Upper lobe of left lung (tissue), 6 donors: ENCODE data around the gene SCFD2. TPM values are rescaled to one million over a fixed set of nuclear protein-coding genes. Genes with fewer than 3 reads are reported as not detected.

ENCODE experiments used
- ATAC-seq, 2 donors: fragments of 200-7000 bp; cut with Tn5 transposase; one replicate each; pipeline ENCODE4 v1.9.1; 2022; ENCODE audit warnings: mild to moderate bottlenecking in 2 of 2, moderate library complexity in 2 of 2; ENCODE audit not compliant: low FRiP score in 2 of 2
- DNase-seq, 2 donors: peaks; one replicate each; pipeline ENCODE4 v3.0.0-alpha.2; 2019 to 2020
- H3K27ac ChIP-seq, 4 donors: fragments of 200-600 bp; sonication (generic); one replicate each; pipeline ENCODE4 v1.5.1; 2016 to 2019
- H3K27me3 ChIP-seq, 4 donors: fragments of 200-600 bp; sonication (generic); one replicate each; pipeline ENCODE4 v1.5.1; 2017 to 2019
- H3K36me3 ChIP-seq, 4 donors: fragments of 200-600 bp; sonication (generic); one replicate each; pipeline ENCODE4 v1.5.1; 2016 to 2019
- H3K4me1 ChIP-seq, 4 donors: fragments of 200-600 bp; sonication (generic); one replicate each; pipeline ENCODE4 v1.5.1; 2018 to 2019
- H3K4me3 ChIP-seq, 4 donors: fragments of 200-600 bp; sonication (generic); one replicate each; pipeline ENCODE4 v1.5.1; 2017 to 2019; ENCODE audit warnings: mild to moderate bottlenecking in 2 of 4, moderate library complexity in 1 of 4
- H3K9me3 ChIP-seq, 4 donors: fragments of 200-600 bp; sonication (generic); one replicate each; pipeline ENCODE4 v1.5.1; 2018 to 2019
- CTCF ChIP-seq, 6 experiments: fragments of 450-650 bp in 4 of 6; fragments of 200-600 bp in 2 of 6; sonication (generic) in 2 of 6; IDR thresholded peaks; one replicate each; pipeline ENCODE4 v1.5.1; 2016 to 2019; ENCODE audit warnings: antibody characterized with exemption in 6 of 6
- EP300 ChIP-seq, 4 donors: sonication (generic); formaldehyde crosslinking; IDR thresholded peaks; one replicate each; pipeline ENCODE4 v1.5.1; 2017; ENCODE audit warnings: antibody characterized with exemption in 4 of 4, control low read depth in 2 of 4
- POLR2A ChIP-seq, 4 donors: fragments of 450-650 bp; IDR thresholded peaks; one replicate each; pipeline ENCODE4 v1.5.1; 2016 to 2017; ENCODE audit warnings: antibody characterized with exemption in 4 of 4, mild to moderate bottlenecking in 2 of 4
- POLR2AphosphoS5 ChIP-seq, 2 donors: sonication (generic); formaldehyde crosslinking; IDR thresholded peaks; one replicate each; pipeline ENCODE4 v1.5.1; 2017; ENCODE audit warnings: antibody characterized with exemption in 2 of 2
- WGBS, 2 donors: methylation state at CpG; one replicate each; pipeline ENCODE4 v1.1.5; 2017 to 2018; 5-methylcytosine and 5-hydroxymethylcytosine counted together
- total RNA-seq, 6 donors: library from RNA; depleted of rRNA in 4 of 6; stranded (reverse); fragments of >200 nt in 4 of 6; gene quantifications; one replicate each; pipeline versions ENCODE4 v1.1.0 to v1.2.1, GENCODE V29; 2016 to 2021
- donor health status: DM: no; HTN: no; CAD: no; lungs with moderate emphysema.
- donor health status: DM: no; HTN: yes; CAD: no; lungs with severe emphysema.

Gene SCFD2
- total RNA-seq, 6 donors from 2014 or later: 15.2 to 33.5 (median 20.0) TPM

GRCh38 chr4:52843351-52843750 is 522.5 kb downstream of the SCFD2 start:
- Histone ChIP-seq H3K36me3 (no peaks in the 10 kb centered on the region), H3K4me3 (no peak overlapping the region), H3K27me3 (no peaks in the 10 kb centered on the region), H3K9me3 (no peaks in the 10 kb centered on the region), H3K4me1 (peaks cover 0 to 12% (median 0%) of the 10 kb centered on the region in 4 donors), H3K27ac (no peak overlapping the region)
- DNase-seq: no peak
- TF ChIP-seq POLR2A (IDR thresholded peaks at IDR 0.05): no peak
- TF ChIP-seq EP300 (IDR thresholded peaks at IDR 0.05): no peak
- no peak for TF ChIP-seq CTCF (IDR thresholded peaks at IDR 0.05)
- no peak for TF ChIP-seq POLR2AphosphoS5 (IDR thresholded peaks at IDR 0.05)
- ATAC-seq: no peak
- 89 to 96% methylated on average over 2 of the region's 2 CpGs for WGBS, 2 donors

GRCh38 chr4:52842792-52843191 is 523.1 kb downstream of the SCFD2 start:
- DNase-seq (no peak), ATAC-seq (no peak)
- Histone ChIP-seq H3K4me3 (no peak overlapping the region), H3K4me1 (peaks cover 0 to 12% (median 0%) of the 10 kb centered on the region in 4 donors), H3K9me3 (no peaks in the 10 kb centered on the region), H3K36me3 (no peaks in the 10 kb centered on the region), H3K27me3 (no peaks in the 10 kb centered on the region), H3K27ac (no peak overlapping the region)
- TF ChIP-seq POLR2AphosphoS5 (IDR thresholded peaks at IDR 0.05) (no peak), CTCF (IDR thresholded peaks at IDR 0.05) (no peak), POLR2A (IDR thresholded peaks at IDR 0.05) (no peak), EP300 (IDR thresholded peaks at IDR 0.05) (no peak)
- 86 to 87% methylated on average over 2 to 3 of the region's 3 CpGs for WGBS, 2 donors

GRCh38 chr4:52841682-52842456 is 524.0 kb downstream of the SCFD2 start:
- WGBS, 2 donors: 53 to 60% methylated on average over 17 to 18 of the region's 18 CpGs
- Histone ChIP-seq H3K27me3 (no peaks in the 10 kb centered on the region), H3K36me3 (no peaks in the 10 kb centered on the region), H3K9me3 (no peaks in the 10 kb centered on the region), H3K4me3 (no peak overlapping the region), H3K27ac (no peak overlapping the region), H3K4me1 (peaks cover 0 to 12% (median 0%) of the 10 kb centered on the region in 4 donors)
- no peak for DNase-seq
- no peak for ATAC-seq
- no peak for TF ChIP-seq POLR2A (IDR thresholded peaks at IDR 0.05)
- no peak for TF ChIP-seq EP300 (IDR thresholded peaks at IDR 0.05)
- TF ChIP-seq CTCF (IDR thresholded peaks at IDR 0.05): no peak
- TF ChIP-seq POLR2AphosphoS5 (IDR thresholded peaks at IDR 0.05): no peak

DNA sequence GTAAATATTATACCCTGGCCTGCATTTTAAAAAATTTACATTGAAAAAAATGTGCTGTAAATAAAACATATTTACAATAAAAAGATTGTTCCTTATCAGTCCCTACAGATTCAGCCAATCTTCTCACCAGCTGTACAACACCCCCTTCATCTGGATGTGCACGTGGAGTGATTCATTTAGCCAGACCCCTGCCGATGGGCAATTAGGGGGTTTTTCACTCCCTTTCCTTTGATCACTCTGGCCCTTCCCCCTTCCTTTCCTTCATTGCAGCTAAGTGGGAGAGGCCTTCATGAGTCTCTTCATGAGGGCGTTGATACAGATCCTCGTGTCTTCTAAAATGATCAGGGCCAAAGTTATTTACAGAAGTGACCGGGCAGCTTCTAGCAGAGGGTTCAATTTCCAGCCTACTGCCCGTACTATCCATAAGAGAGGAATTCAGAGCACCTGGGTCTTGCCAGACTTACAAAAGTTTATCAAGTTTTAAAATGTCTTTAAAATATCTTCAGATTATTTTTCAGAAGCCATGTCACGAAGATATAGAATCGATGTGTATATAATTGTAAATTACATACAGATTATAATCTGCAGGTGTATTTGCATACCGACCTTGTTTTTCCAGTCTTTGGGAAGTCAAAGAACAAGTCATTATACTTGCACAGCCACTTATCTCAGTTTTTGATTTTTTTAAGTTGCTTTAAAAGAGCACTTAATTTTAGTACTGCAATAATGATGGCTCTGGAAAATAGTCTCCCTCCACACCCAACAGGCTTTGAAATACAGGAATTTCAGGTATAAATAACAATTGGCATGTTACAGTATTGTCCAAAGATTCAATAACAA is 525.1 kb downstream of the SCFD2 start:
- Histone ChIP-seq H3K36me3 (no peaks in the 10 kb centered on the region), H3K4me1 (peaks cover 0 to 12% (median 0%) of the 10 kb centered on the region in 4 donors), H3K4me3 (no peak overlapping the region), H3K27ac (no peak overlapping the region), H3K27me3 (no peaks in the 10 kb centered on the region), H3K9me3 (no peaks in the 10 kb centered on the region)
- ATAC-seq (no peak), DNase-seq (no peak)
- TF ChIP-seq CTCF (IDR thresholded peaks at IDR 0.05) (no peak), POLR2AphosphoS5 (IDR thresholded peaks at IDR 0.05) (no peak), EP300 (IDR thresholded peaks at IDR 0.05) (no peak), POLR2A (IDR thresholded peaks at IDR 0.05) (no peak)
- WGBS, 2 donors: 60 to 76% methylated on average over 9 of the region's 9 CpGs
